RWPE2 (cell line): ENCODE measurements around the gene CELA1.
"Not testable (repeated sequence)": the region's sequence is repeated elsewhere in the genome, so short reads cannot be mapped to it uniquely, and the experiment has no call there.

ENCODE experiments used
- ATAC-seq: fragments of 200-7000 bp; cut with Tn5 transposase; 3 replicates; pipeline ENCODE4 v1.9.1; 2021; ENCODE audit warnings: low read depth
- DNase-seq: peaks from one replicate; pipeline ENCODE4 v3.0.0-alpha.2; 2020; ENCODE audit warnings: low spot score
- H3K27ac ChIP-seq: fragments of 450-650 bp; 2 replicates; pipeline ENCODE4 v1.5.1; 2017; ENCODE audit warnings: mild to moderate bottlenecking; ENCODE audit not compliant: poor library complexity, severe bottlenecking
- H3K27me3 ChIP-seq: fragments of 250-450 bp; sonication (Bioruptor Pico); 2 replicates; pipeline ENCODE4 v1.5.1; 2021; ENCODE audit warnings: mild to moderate bottlenecking, moderate library complexity; ENCODE audit not compliant: insufficient read depth, poor library complexity, severe bottlenecking
- H3K36me3 ChIP-seq: fragments of 250-450 bp; sonication (Bioruptor Pico); 2 replicates; pipeline ENCODE4 v1.5.1; 2020; ENCODE audit warnings: low read depth, mild to moderate bottlenecking, moderate library complexity
- H3K4me1 ChIP-seq: fragments of 250-450 bp; sonication (Bioruptor Pico); 2 replicates; pipeline ENCODE4 v1.5.1; 2021; ENCODE audit warnings: mild to moderate bottlenecking, moderate library complexity; ENCODE audit not compliant: insufficient read depth, poor library complexity, severe bottlenecking
- H3K4me3 ChIP-seq: fragments of 250-450 bp; sonication (Bioruptor Pico); 2 replicates; pipeline ENCODE4 v1.5.1; 2021; ENCODE audit warnings: mild to moderate bottlenecking, moderate library complexity; ENCODE audit not compliant: severe bottlenecking
- H3K9me3 ChIP-seq: fragments of 250-450 bp; sonication (Bioruptor Pico); 2 replicates; pipeline ENCODE4 v1.5.1; 2021; ENCODE audit warnings: mild to moderate bottlenecking, moderate library complexity; ENCODE audit not compliant: severe bottlenecking
- CTCF ChIP-seq: fragments of 450-650 bp; IDR thresholded peaks from one replicate; pipeline ENCODE4 v1.5.1; 2017; ENCODE audit warnings: mild to moderate bottlenecking, moderate library complexity; ENCODE audit not compliant: poor library complexity, severe bottlenecking

CELA1 gene

DNA sequence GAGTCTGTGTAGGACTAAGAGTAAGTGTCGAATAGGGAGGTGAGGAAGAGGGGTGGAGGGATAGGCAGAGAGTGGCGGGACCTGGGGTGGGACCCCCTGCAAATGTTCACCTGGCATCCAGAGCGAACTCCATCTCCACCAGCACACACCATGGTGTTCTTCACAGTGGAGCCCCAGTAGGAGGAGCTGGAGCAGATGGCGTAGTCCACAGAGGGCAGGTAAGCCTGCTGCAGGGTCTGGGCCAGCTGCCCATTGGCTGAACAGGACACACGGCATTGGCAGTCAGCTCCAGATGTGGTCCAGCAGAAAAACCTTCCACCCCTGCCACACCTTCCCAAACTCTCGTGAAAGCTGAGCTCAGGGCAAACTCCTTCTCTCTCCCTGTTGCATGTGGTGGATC lies 6.7 kb downstream of the CELA1 start:
- Histone ChIP-seq H3K4me3 (no peak overlapping the region), H3K27ac (no peak overlapping the region), H3K27me3 (no peaks in the 10 kb centered on the region), H3K36me3 (no peaks in the 10 kb centered on the region), H3K4me1 (no peaks in the 10 kb centered on the region), H3K9me3 (no peaks in the 10 kb centered on the region)
- no peak for DNase-seq
- TF ChIP-seq CTCF, result no peak
- no peak for ATAC-seq

DNA sequence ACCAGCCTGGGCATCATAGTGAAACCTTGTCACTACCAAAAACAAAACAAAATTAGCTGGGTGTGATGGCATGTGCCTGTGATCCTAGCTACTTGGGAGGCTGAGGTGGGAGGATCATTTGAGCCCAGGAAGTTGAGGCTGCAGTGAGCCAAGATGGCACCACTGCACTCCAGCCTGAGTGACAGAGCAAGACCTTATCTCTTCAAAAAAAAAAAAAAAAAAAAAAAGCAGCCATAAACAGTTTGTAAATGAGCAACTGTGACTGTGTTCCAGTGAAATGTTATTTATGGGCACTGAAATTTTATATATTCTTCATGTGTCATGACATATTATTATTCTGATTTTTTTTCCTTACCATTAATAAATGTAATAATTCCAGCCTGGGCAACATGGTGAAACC lies 9.1 kb downstream of the CELA1 start:
- H3K4me3 ChIP-seq, DNase-seq, ATAC-seq, H3K9me3 ChIP-seq, H3K36me3 ChIP-seq, H3K27me3 ChIP-seq, H3K27ac ChIP-seq, H3K4me1 ChIP-seq: not testable (repeated sequence)

DNA sequence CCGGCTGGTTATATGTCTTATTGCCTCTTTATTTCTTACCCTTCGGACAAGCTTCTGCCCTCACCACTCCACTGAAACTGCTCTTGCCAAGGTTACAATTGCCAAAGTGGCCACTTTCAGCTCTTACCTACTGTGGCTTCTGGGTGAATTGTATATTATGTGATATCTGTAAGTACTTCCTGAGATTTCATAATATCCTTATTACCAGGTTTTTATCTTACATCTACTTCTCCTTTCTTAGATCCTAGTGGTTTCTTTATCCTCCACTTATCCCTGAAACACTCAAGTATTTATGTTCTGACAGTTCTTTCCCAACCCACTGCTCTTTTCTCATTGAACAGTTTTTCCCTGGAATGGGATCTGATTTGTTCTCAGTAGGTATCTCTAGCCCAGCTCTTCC lies 10.5 kb downstream of the CELA1 start:
- no peak for ATAC-seq
- no peak for DNase-seq
- Histone ChIP-seq H3K27me3 (no peaks in the 10 kb centered on the region), H3K4me3 (no peak overlapping the region), H3K9me3 (no peaks in the 10 kb centered on the region), H3K36me3 (no peaks in the 10 kb centered on the region), H3K27ac (no peak overlapping the region), H3K4me1 (no peaks in the 10 kb centered on the region)
- TF ChIP-seq CTCF, result no peak

GRCh38 chr12:51334764-51335163 lies 11.7 kb downstream of the CELA1 start:
- Histone ChIP-seq H3K36me3 (no peaks in the 10 kb centered on the region), H3K27me3 (no peaks in the 10 kb centered on the region), H3K4me1 (no peaks in the 10 kb centered on the region), H3K27ac (no peak overlapping the region), H3K4me3 (no peak overlapping the region), H3K9me3 (no peaks in the 10 kb centered on the region)
- TF ChIP-seq CTCF, result no peak
- ATAC-seq (no peak), DNase-seq (no peak)

GRCh38 chr12:51333536-51333935 lies 12.9 kb downstream of the CELA1 start:
- TF ChIP-seq CTCF, result no peak
- no peak for ATAC-seq

More at GRCh38 chr12:51333536-51333935, 12.9 kb downstream of the CELA1 start:
- Histone ChIP-seq H3K27ac (no peak overlapping the region), H3K4me3 (no peak overlapping the region), H3K4me1 (no peaks in the 10 kb centered on the region), H3K9me3 (no peaks in the 10 kb centered on the region), H3K36me3 (no peaks in the 10 kb centered on the region), H3K27me3 (no peaks in the 10 kb centered on the region)
- no peak for DNase-seq
